RPMI8226 (cell line): Measurements from ENCODE around the gene MAMDC4.
"Not testable (repeated sequence)": the region's sequence is repeated elsewhere in the genome, so short reads cannot be mapped to it uniquely, and the experiment has no call there.

ENCODE experiments used
- DNase-seq: peaks from one replicate; pipeline ENCODE4 v3.0.0-alpha.2; 2015

The MAMDC4 gene

DNA sequence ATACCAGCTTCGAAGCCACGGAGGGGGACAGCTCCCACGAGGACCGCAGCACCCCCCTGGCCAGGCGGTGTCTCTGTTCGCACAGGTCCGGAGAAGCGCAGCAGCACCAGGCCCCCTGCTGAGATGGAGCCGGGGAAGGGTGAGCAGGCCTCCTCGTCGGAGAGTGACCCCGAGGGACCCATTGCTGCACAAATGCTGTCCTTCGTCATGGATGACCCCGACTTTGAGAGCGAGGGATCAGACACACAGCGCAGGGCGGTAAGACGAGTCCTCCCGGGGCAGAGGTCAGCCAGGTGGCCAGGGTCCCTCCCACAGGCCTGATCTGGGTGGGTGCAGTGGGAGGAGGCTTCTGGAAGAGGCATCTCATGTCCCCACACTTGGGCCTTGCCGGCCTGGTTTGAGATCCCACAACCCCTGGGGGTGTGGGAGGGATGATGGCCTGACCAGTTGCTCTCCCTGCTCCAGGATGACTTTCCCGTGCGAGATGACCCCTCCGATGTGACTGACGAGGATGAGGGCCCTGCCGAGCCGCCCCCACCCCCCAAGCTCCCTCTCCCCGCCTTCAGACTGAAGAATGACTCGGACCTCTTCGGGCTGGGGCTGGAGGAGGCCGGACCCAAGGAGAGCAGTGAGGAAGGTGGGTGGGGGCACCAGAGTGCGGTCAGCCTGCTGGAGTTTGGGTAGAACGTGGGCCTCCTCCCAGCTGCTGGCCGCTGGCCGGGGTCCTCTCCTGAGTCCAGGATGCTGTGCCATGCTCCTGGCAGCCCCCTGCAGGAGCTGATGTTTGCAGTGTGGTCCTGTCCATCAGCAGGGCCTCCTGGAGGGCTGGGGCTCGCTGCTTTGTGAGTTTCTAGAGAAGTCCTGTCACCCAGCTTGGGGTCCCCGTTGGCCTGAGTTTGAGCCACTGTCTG, 12.7 kb upstream of the MAMDC4 start:
- no peak for DNase-seq

DNA sequence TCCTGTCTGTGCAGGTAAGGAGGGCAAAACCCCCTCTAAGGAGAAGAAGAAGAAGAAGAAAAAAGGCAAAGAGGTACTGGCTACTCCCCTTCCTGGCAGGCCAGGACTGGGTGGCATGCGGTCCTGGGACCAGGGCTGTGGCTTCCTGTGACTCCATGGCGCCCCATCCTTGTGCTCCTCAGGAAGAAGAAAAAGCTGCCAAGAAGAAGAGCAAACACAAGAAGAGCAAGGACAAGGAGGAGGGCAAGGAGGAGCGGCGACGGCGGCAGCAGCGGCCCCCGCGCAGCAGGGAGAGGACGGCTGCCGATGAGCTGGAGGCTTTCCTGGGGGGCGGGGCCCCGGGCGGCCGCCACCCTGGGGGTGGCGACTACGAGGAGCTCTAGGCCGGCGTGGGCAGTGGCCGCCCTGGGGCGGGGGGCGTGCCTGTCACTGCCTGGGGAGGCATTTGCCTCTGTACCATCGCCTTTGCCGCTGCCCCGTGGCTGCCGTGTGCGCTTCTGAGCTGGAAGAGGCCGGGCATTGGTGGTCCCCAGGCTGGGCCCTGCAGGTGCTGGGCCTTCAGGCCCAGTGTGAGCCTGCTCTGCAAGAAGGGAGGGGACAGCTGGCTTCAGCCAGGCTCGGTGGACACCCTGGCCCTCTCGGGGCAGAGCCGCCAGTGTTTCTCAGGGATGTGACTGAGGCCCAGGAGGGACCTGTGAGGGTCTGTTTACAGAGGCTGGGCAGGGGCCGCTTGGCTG, 11.8 kb upstream of the MAMDC4 start:
- DNase-seq, result no peak

DNA sequence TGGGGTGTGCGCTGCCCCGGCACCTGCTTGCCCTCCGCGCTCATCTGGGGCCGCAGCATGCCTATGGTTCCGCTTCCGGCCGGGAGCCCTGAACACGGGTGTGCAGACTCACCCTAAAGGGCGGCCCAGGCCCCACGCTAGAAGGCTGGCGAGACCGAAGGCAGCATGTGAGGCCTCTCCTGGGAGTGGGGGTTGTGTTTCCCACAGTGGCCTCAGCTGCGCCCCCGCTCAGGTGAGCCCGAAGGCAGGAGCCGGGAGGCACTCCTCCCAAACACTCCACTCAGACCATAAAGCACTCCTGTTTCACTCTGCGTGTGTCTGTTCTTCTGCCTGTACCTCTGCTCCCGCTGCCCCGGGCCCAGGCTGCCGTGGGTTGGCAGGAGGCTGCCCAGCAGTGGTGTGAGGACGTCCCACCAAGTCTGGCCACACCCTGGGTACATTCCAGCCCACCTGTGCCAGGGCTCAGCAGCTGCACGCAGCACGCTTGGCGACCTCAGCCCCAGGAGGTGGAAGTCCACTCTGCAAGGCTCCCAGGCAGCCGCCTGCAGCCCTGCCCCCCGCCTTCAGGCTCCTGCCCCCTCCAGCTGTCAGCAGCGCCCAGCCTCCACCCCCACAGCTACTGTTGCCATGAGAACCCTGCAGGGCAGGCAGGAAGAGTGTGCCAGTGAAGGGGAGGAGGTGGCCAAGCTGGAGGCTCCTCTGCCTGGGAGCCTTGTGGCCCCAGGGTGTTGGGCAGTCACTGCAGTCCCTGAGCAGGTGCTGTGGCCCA, 11.1 kb upstream of the MAMDC4 start:
- peak; percentile 93 for DNase-seq

DNA sequence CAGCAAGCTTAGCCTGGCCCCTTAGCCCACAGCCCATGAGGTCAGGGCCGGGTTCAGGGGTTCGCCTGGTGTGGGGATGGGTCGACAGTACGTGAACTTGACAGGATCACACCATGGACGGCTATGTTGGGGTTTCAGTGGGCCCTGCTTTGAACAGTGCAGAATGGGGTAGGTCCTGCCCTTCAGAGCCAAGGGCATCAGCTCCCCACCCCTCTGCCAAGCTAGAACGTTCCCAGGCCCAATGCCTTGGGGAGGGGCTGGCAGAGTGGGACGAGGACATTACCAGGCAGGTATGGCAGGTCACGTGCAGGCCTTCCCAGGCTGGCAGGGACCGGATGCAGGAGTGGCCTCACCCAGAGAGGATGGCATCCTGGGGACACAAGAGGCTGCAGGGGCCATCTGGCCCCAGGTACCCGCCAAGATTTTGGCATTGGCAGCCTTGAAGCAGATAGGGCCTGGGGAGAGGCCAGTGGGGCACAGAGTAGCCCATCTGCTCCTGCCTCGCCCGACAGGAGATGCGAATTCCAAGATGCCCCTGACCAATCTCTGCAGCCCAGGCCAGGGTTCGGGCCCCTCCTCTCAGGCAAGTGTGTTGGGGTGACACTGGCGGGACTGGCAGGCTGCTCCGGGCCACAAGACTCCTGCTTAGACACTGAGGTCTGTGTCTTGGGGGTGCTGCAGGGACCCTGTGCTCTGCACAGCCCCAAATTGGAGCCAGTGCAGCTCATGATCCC, 10.3 kb upstream of the MAMDC4 start:
- DNase-seq, result not testable (repeated sequence)

DNA sequence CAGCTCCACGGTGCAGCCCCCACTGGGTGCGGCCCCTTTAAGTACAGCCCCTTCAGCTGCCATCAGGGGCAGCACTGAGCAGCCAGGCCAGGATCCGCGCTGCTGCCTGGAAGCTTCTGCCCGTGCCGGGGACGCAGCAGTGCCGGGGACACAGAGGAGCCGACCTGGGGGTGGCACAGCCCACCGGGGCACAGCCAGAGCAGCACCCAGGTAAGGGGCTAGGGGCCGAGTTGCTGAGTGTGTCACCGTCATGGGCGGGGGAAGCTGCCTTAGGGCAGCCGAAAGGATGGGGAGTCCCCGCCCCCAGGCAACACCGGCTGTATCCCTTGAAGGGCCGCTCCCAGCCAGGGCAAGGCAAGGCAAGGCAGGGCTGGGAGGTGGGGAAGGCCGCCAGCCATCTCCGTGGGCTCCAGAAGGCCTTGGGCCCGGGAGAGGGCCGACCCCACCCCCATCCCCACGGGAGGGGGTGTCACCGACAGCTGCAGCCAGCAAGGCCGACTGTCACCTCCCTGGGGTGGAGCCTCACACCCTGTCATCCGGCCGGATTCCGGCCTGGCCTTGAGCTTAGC, 9.7 kb upstream of the MAMDC4 start, which contains the start of gene AJM1:
Gene AJM1 (plus strand): TSS at position 99 of the 569 bp plus-strand sequence. CDS start 1,937 bp downstream, outside the sequence.
- peak; percentile 90 for DNase-seq

DNA sequence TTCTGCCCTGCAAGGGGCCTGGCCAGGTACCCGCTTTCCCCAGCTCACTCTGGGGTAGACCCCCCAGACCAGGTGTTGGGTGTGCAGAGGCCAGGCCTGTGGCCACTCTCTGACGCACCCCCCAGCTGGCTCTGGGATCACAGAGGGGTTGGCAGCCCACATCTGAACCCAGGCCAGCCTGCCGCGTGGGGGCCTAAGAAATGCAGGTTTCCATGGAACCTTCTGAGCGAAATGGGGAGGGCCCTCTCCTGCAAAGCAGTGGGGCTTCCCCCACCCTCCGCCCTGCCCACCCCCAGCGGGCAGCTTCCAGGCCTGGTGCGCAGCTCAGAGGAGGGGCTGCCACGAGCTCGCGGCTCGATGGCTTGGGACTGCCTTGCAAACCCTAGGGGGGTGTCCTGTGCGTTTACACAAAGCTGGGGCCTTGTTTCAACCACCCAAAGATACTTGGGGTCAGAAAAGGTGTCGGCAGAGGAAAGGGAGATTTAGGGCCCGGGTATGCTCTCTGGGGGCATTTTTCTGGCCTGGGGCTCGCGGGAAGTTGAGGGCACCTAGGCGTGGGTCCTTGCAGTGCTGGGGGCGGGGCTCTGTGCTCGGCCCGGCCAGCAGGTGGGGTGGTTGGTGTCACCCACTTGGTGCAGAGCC, 8.9 kb upstream of the MAMDC4 start:
- DNase-seq, result peak; percentile 40

DNA sequence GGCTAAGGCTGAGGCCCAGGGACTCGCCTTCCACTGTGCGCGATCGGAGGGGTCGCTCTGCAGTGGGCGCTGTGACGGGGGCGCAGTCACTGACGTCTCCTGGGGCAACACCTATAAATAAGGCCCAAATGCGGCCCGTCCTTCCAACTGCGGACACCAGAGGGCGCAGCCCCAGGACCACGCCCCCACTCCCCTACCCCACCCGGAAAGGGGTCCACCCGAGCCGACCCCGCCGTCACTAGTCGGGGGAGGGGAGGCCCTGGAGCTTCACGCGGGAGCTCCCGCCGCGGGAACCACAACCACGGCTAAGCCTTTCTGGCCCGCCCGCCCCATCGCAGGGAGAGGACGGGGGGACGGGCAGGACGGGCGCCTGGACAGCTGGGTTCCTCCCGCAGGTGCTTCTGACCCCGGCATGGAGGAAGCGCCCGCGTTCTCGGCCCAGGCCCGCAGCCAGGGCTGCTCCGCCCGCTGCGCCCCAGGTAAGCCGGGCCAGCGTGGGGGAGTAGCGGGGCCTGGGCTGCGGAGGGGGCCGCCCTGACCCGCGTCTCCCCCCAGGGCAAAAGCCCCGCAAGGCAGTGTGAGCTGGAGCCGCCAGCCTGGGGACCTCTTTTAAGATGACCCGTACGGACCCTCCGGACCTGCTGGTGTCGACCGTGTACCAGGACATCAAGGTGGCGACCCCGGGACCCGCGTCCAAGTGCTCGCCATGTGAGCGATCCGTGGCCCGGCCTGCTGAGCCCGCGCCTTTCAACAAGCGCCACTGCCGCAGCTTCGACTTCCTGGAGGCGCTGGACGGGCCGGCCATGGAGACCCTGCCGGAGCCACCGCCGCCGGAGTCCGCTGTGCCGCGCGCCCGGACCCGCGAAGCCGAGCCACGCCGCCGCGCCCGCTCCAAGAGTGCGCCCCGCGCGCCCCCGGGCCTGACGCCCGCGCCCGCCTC, 8.1 kb upstream of the MAMDC4 start:
- peak; percentile 59 for DNase-seq

DNA sequence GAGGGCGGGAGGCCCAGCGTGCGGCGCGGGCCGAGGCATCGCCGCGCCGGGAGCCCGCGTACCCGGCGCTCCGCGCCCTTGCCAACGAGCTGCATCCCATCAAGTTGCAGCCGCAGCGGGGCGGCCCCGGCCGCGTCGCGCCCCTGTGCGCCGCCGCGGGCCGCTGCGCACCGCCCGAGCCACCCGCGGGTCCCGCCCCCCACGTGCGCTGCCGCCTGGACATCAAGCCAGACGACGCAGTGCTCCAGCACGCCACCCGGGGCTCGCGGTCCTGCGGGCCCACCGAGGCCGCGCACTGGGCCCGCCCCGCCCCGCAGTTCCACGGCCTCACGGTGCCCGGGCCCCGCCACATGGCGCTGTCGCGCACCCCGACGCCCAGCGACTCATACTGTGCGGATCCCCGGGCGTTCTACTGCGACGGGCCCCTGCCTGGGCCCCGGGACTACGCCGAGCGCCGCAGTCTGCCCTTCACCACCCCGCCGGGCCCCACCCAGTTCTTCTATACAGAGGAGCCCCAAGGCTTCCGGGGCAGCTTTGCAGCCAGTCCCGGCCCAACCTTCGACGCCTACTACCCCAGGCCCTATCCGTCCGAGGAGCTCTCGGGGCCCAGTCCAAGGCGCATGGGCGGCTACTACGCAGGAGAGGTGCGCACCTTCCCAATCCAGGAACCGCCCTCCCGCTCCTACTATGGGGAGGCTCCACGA, 7.2 kb upstream of the MAMDC4 start:
- no peak for DNase-seq

DNA sequence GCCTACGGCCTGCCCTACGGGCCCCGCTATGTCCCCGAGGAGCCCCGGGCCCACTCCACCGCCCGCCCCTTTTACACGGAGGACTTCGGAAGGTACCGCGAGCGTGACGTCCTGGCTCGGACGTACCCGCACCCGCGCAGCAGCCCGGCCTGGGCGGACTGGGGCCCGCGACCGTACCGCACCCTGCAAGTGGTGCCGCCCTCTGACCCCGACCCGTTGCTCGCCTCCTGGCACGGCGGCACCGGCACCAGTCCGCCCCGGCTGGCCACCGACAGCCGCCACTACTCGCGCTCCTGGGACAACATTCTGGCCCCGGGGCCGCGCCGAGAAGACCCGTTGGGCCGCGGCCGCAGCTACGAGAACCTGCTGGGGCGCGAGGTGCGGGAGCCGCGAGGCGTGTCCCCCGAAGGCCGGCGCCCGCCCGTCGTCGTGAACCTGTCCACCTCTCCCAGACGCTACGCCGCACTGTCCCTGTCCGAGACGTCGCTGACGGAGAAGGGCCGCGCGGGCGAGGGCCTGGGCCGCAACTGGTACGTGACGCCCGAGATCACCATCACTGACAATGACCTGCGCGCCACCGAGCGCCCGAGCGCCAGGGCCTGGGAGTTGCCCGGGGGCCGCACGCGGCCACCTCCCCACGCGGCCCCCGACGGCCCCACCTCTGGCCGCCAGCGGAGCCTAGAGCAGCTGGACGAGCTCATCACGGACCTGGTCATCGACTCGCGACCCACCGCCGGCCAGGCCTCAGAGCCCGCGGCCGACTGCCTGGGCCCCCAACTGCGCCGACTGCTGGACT, 6.5 kb upstream of the MAMDC4 start:
- DNase-seq, result no peak

DNA sequence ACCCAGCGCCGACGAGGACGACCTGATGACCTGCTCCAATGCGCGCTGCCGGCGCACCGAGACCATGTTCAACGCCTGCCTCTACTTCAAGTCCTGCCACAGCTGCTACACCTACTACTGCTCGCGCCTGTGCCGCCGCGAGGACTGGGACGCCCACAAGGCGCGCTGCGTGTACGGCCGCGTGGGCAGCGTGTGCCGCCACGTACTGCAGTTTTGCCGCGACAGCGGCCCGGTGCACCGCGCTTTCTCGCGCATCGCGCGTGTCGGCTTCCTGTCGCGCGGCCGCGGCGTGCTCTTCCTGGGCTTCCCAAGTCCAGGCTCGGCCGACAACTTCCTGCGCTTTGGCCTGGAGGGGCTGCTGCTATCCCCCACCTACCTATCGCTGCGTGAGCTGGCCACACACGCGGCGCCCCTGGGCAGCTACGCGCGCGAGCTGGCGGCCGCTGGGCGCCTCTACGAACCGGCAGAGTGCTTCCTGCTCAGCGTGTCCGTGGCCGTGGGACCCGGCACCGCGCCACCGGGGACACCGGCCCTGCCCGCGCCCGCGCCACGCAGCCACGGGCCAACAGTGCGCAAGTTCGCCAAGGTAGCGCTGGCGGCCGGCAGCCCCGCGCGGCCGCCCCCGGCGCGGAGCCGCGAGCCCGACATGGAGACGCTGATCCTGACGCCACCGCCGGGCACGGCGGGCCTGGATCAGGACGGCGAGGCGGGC, 5.6 kb upstream of the MAMDC4 start:
- DNase-seq, result no peak

DNA sequence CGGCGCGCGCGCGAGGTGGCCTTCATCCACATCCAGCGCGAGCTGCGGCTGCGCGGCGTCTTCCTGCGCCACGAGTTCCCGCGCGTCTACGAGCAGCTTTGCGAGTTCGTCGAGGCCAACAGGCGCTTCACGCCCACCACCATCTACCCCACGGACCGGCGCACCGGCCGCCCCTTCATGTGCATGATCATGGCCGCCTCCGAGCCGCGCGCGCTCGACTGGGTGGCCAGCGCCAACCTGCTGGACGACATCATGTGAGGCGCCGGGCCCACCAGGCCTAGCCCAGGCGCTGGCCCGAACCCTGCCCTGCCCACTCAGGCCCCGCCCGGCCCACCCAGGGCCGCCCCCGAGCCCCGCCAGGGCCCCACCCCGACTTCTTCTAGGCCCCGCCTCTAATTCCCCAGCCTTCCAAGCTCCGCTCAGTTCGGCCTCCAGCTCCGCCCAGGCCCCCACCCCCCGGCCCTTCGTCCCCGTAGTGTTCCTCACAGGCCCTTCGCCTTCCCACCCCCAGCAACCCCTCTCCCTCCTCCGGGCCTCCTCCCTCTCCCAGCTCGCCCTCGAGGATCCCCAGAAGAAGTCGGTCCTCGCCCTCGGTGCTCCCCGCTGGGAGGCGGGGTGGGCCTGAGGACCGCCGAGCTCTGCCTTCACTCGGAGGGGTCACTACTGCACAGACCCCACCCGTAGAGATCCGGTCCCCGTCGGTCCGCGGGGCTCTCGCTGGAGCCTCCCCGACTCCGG, 4.9 kb upstream of the MAMDC4 start:
- DNase-seq, result peak; percentile 50

DNA sequence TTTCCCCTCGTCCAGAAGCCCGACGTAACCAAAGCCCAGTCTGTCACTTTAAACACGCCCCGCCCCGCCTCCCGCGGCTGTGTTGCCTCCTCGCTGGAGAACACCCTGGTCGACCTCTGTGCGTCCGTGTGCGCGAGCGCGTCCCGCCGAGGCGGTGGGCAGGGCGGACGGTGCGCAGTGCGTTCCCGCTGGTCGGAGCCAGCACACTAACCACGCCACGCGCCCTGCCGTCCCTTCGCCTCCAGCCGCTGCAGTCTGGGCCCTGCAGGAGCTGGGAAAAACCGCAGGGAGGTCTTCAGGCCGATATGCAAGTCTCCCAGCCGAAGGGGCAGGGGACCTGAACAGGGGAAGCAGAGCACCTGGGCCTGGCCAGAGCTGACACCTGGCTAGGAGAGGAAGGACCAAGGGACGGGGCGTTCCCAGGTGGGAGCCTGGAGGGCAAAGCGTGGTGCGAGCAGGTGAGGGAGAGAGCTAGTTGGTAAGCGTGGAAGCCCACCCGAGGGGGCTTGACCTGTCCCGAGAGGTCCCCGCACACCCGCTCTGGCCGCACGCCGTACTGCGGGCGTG, 4.2 kb upstream of the MAMDC4 start:
- peak; percentile 96 for DNase-seq

DNA sequence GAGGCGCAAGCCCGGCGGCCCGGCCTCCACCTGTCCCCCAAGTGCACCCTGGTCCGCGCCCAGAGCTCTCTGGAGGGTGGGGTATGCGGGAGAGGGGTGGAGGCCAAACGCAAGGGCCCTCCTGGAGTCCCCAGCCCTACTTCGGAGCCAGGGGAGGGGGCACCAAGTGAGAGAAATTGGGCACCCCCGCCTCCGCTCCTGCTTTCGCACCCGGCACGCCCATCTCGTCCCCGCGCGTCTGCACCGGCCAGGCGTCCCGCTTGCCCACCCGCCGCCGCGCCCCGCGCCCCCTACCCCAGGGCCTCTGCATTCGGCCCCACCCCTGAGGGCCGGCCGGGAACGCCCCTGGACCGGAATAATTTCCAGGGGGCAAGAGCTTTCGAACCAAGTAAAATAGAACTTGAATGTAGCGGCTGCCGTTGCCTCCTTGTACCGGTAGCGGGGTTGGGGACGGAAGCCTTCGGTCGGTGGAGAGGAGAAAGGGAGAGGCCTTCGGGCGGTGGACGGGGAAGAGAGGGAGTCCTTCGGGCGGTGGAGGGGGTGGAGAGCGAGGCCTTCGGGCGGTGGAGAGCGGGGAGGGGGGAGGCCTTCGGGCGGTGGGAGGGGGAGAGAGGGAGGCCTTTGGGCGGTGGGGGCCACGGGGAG, 3.6 kb upstream of the MAMDC4 start:
- DNase-seq, result peak; percentile 68

DNA sequence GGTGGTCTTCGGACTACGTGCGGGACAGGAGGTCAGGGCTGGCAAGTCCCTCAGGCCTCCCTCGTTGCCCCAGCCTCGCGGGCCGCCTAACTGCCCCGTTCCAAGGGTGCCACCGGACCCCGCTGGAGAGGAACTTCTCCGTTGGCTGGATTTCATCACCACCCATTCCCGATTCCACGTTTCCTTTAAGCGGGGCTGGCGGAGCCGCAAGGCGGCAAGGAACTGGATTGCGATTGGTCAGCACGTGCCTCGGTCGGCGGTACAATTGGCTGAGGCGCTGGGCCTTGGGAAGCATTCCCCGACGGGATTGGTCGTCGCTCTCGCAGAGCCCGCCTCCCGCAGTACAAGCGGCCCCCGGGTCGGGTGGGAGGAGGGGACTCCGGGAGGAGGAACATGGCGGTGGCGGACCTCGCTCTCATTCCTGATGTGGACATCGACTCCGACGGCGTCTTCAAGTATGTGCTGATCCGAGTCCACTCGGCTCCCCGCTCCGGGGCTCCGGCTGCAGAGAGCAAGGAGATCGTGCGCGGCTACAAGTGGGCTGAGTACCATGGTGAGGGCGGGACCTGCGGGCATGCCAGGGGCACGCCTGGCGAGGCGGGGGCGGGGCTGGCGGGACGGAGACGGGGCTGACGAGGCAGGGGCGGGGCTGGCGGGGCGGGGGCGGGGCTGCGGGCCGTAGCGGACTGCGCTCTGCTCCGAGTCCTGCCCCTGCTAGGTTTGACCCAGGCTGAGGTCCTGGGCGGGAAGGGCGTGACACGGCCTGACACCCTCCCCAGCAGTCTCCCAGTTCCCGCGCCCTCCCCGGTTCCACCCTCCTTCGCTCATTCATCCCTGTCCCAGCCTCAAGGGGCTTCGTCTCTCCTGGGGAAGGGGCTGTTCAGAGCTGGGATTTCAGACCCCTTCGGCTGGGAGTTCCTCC, 2.8 kb upstream of the MAMDC4 start, which contains the start of gene PHPT1:
Gene PHPT1 (plus strand): TSS at position 372 of the 922 bp plus-strand sequence. CDS start 22 bp downstream, at position 394.
- peak; percentile 99 for DNase-seq
